B cell (primary cell): ENCODE measurements around the gene EPHA2. TPM values are rescaled to one million over a fixed set of nuclear protein-coding genes. Genes with fewer than 3 reads are reported as not detected.

Source experiments
- ATAC-seq: fragments of 200-7000 bp; cut with Tn5 transposase; one replicate; pipeline ENCODE4 v1.10.0; 2021; ENCODE audit warnings: low read depth, mild to moderate bottlenecking, moderate number of reproducible peaks, moderate library complexity
- CTCF ChIA-PET: fragments of 350-600 bp; sonication (Branson Sonifier 250); formaldehyde crosslinking; loops from one replicate; lab custom pipeline; 2021; ENCODE audit warnings: antibody characterized with exemption, inconsistent platforms; lab: Charles Lee
- POLR2A ChIA-PET: fragments of 350-600 bp; sonication (Branson Sonifier 250); formaldehyde crosslinking; loops from one replicate; lab custom pipeline; 2021; ENCODE audit warnings: antibody characterized with exemption; lab: Charles Lee
- DNase-seq: peaks from one replicate; pipeline ENCODE4 v3.0.0; 2013
- H2AFZ ChIP-seq: 2 replicates; pipeline ENCODE4 v1.6.1; 2012; ENCODE audit warnings: mild to moderate bottlenecking, low read depth, low read length; ENCODE audit not compliant: insufficient read depth, poor library complexity, severe bottlenecking
- H3K27ac ChIP-seq, 2 donors: 1 replicate in 1 of 2; 2 replicates in 1 of 2; pipeline ENCODE4 v1.5.1; 2012 to 2013; ENCODE audit warnings: low read length in 2 of 2, mild to moderate bottlenecking in 2 of 2, moderate library complexity in 1 of 2
- H3K27me3 ChIP-seq, 4 experiments: fragments of 200-600 bp in 1 of 4; sonication (generic) in 1 of 4; replicated peaks in 1 of 4; 1 replicate in 2 of 4; 2 replicates in 2 of 4; pipeline versions ENCODE4 v1.6.1 to v1.7.0; 2013 to 2016; ENCODE audit warnings: low read length in 3 of 4, mild to moderate bottlenecking in 2 of 4, mixed read lengths in 1 of 4, moderate library complexity in 1 of 4; ENCODE audit not compliant: insufficient read depth in 4 of 4, control insufficient read depth in 3 of 4; ENCODE audit errors: control extremely low read depth in 1 of 4
- H3K36me3 ChIP-seq, 2 experiments: replicated peaks in 1 of 2; 1 replicate in 1 of 2; 2 replicates in 1 of 2; pipeline versions ENCODE4 v1.6.1 to v1.7.1; 2013; ENCODE audit warnings: low read length in 1 of 2; ENCODE audit not compliant: insufficient read depth in 2 of 2, control insufficient read depth in 1 of 2; ENCODE audit errors: control extremely low read depth in 1 of 2, extremely low read depth in 1 of 2
- H3K4me1 ChIP-seq, 2 donors: fragments of 200-600 bp in 1 of 2; sonication (generic) in 1 of 2; 1 replicate in 1 of 2; 2 replicates in 1 of 2; pipeline versions ENCODE4 v1.5.1 to v1.6.1; 2013 to 2017; ENCODE audit warnings: low read length in 2 of 2; ENCODE audit not compliant: control insufficient read depth in 2 of 2, insufficient read depth in 2 of 2
- H3K4me2 ChIP-seq: replicated peaks from 2 replicates; pipeline ENCODE3; 2012; ENCODE audit warnings: mild to moderate bottlenecking, low read depth, low read length; ENCODE audit not compliant: poor library complexity, severe bottlenecking
- H3K4me3 ChIP-seq, 5 experiments: fragments of 200-600 bp in 1 of 5; sonication (generic) in 1 of 5; 1 replicate in 3 of 5; 2 replicates in 2 of 5; pipeline versions ENCODE4 v1.5.1 to v1.7.0; 2011 to 2016; ENCODE audit warnings: low read length in 4 of 5, mild to moderate bottlenecking in 4 of 5, low read depth in 2 of 5, control low read depth in 1 of 5, moderate library complexity in 1 of 5; ENCODE audit not compliant: insufficient read depth in 1 of 5; ENCODE audit errors: control extremely low read depth in 1 of 5, extremely low read depth in 1 of 5
- H3K79me2 ChIP-seq: fragments of 200-600 bp; sonication (generic); one replicate; pipeline ENCODE4 v1.6.0; 2016; ENCODE audit warnings: low read length; ENCODE audit not compliant: control insufficient read depth, insufficient read depth
- H3K9ac ChIP-seq: fragments of 200-600 bp; sonication (generic); 2 replicates; pipeline ENCODE4 v1.6.1; 2017; ENCODE audit warnings: mild to moderate bottlenecking, low read length, moderate library complexity
- H3K9me3 ChIP-seq, 3 donors: one replicate each; pipeline versions ENCODE4 v1.6.1 to v1.7.1; 2013; ENCODE audit warnings: low read length in 2 of 3; ENCODE audit not compliant: control insufficient read depth in 2 of 3, insufficient read depth in 1 of 3; ENCODE audit errors: control extremely low read depth in 1 of 3
- H4K20me1 ChIP-seq: 2 replicates; pipeline ENCODE4 v1.6.0; 2012; ENCODE audit warnings: mild to moderate bottlenecking, low read length; ENCODE audit not compliant: insufficient read depth, control insufficient read depth, poor library complexity, severe bottlenecking
- H3K27ac Mint-ChIP-seq: one replicate; pipeline ENCODE4 v1.8.0; 2021; ENCODE audit warnings: mixed read lengths
- H3K27me3 Mint-ChIP-seq: one replicate; pipeline ENCODE4 v1.8.0; 2021; ENCODE audit warnings: mixed read lengths
- H3K4me1 Mint-ChIP-seq: one replicate; pipeline ENCODE4 v1.8.0; 2021; ENCODE audit warnings: mixed read lengths
- H3K4me3 Mint-ChIP-seq: one replicate; pipeline ENCODE4 v1.8.0; 2021; ENCODE audit warnings: mixed read lengths
- H3K9me3 Mint-ChIP-seq: one replicate; pipeline ENCODE4 v1.8.0; 2022; ENCODE audit warnings: mixed read lengths; ENCODE audit not compliant: insufficient read depth
- CTCF ChIP-seq: fragments of 200-600 bp; IDR thresholded peaks from one replicate; pipeline ENCODE4 v1.8.0; 2022; ENCODE audit warnings: antibody characterized with exemption, mild to moderate bottlenecking
- EZH2 ChIP-seq: IDR thresholded peaks from 2 replicates; pipeline ENCODE4 v1.6.1; 2012; ENCODE audit warnings: borderline replicate concordance, low read depth, mild to moderate bottlenecking, moderate library complexity, low read length; ENCODE audit not compliant: insufficient read depth, poor library complexity, severe bottlenecking
- WGBS: methylation state at CpG from one replicate; pipeline ENCODE4 v1.1.5; 2013; ENCODE audit warnings: missing lambda C conversion rate; ENCODE audit not compliant: insufficient coverage; 5-methylcytosine and 5-hydroxymethylcytosine counted together
- intact Hi-C: fragments of 100-400 bp; cut with micrococcal nuclease; formaldehyde crosslinking; loops from one replicate; pipeline ENCODE4 v1.10.0; 2022
- polyA plus RNA-seq: library from polyadenylated mRNA; depleted of rRNA; stranded (reverse); fragments of >200 nt; gene quantifications from 2 replicates; pipeline ENCODE4 v1.2.3, GENCODE V29; 2012
- total RNA-seq, 2 donors: library from RNA; stranded (reverse); fragments of 120-200 nt in 1 of 2; gene quantifications; 1 replicate in 1 of 2; 2 replicates in 1 of 2; pipeline versions ENCODE4 v1.2.3 to v1.2.4, GENCODE V29; 2013 to 2022

EPHA2 gene
- total and polyA plus RNA-seq, 2 donors (not counting 1 experiment from before 2014, with no cell fraction given): 0.12 TPM; not detected in 1

GRCh38 chr1:16133007-16133961, 22.6 kb downstream of the EPHA2 start:
- Histone ChIP-seq H3K4me3 (no peak overlapping the region), H2AFZ (no peak overlapping the region), H3K9ac (no peak overlapping the region), H3K9me3 (peaks cover 0 to 2% (median 0%) of the 10 kb centered on the region in 3 donors), H3K36me3 (no peaks in the 10 kb centered on the region), H3K4me1 (no peaks in the 10 kb centered on the region), H3K79me2 (no peaks in the 10 kb centered on the region), H3K4me2 (no peak overlapping the region), H4K20me1 (no peaks in the 10 kb centered on the region), H3K27me3 (peaks cover 0 to 3% (median 0%) of the 10 kb centered on the region in 4 experiments), H3K27ac (no peak overlapping the region)
- 82% methylated on average over 26 of the region's 28 CpGs for WGBS
- ChIA-PET CTCF (no interaction called here), POLR2A (no interaction called here)
- ATAC-seq (no peak), DNase-seq (no peak)
- Mint-ChIP-seq H3K27me3 (peaks cover 13% of the 10 kb centered on the region), H3K9me3 (no peaks in the 10 kb centered on the region), H3K27ac (no peak overlapping the region), H3K4me1 (no peaks in the 10 kb centered on the region), H3K4me3 (no peak overlapping the region)
- intact Hi-C loops: no loop called here
- no peak for TF ChIP-seq EZH2
- no peak for TF ChIP-seq CTCF

DNA sequence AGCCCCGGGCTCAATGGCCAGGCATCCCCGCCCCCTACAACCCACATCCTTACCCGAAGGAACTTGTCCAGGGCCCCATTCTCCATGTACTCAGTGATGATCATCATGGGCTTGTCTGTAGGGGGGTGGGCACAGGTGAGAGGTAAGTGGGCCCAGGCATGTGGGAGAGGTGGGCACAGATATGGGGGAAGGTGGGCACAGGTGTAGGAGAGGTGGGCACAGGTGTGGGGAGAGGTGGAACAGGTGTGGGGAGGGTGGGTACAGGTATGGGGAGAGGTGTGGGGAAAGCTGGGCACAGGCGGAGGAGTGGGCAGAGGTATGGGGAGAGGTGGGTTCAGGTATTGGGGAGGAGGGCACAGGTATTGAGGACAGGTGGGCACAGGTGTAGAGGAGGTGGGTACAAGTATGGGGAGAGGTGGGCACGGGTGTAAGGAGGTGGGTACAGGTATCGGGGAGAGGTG, 23.5 kb downstream of the EPHA2 start:
- ChIA-PET POLR2A (no interaction called here), CTCF (no interaction called here)
- H3K4me1 Mint-ChIP-seq: no peaks in the 10 kb centered on the region
- H3K4me1 ChIP-seq: no peaks in the 10 kb centered on the region
- H3K4me3 Mint-ChIP-seq: no peak overlapping the region
- no peak overlapping the region for H3K4me2 ChIP-seq
- H3K27me3 ChIP-seq: peaks cover 0 to 5% (median 0%) of the 10 kb centered on the region in 4 experiments
- no peak overlapping the region for H3K27ac Mint-ChIP-seq
- 100% methylated on average over 1 of the region's 6 CpGs for WGBS
- H3K36me3 ChIP-seq: no peaks in the 10 kb centered on the region
- H2AFZ ChIP-seq: no peak overlapping the region
- no peaks in the 10 kb centered on the region for H4K20me1 ChIP-seq
- H3K4me3 ChIP-seq: no peak overlapping the region
- DNase-seq (no peak), ATAC-seq (no peak)
- TF ChIP-seq EZH2 (no peak), CTCF (no peak)
- H3K79me2 ChIP-seq: no peaks in the 10 kb centered on the region
- H3K9ac ChIP-seq: no peak overlapping the region
- H3K9me3 ChIP-seq: peaks cover 0 to 2% (median 0%) of the 10 kb centered on the region in 3 donors
- no peak overlapping the region for H3K27ac ChIP-seq
- H3K9me3 Mint-ChIP-seq: no peaks in the 10 kb centered on the region
- H3K27me3 Mint-ChIP-seq: peaks cover 15% of the 10 kb centered on the region
- intact Hi-C loops: no loop called here
